Prostate gland (tissue), 2 donors: Measurements from ENCODE around the gene GRN. TPM values are rescaled to one million over a fixed set of nuclear protein-coding genes. Genes with fewer than 3 reads are reported as not detected.
"Not testable (repeated sequence)": the region's sequence is repeated elsewhere in the genome, so short reads cannot be mapped to it uniquely, and the experiment has no call there.

Experiments
- DNase-seq: peaks from one replicate; pipeline ENCODE4 v3.0.0-alpha.2; 2019; ENCODE audit warnings: low spot score
- H3K27ac ChIP-seq, 2 donors: fragments of 200-600 bp; sonication (generic); 2 replicates each; pipeline ENCODE4 v1.5.1; 2017 to 2019
- H3K27me3 ChIP-seq: fragments of 200-600 bp; sonication (generic); replicated peaks from 2 replicates; pipeline ENCODE4 v1.5.1; 2019; ENCODE audit not compliant: insufficient read depth
- H3K36me3 ChIP-seq, 2 donors: fragments of 200-600 bp; sonication (generic); 1 replicate in 1 of 2; 2 replicates in 1 of 2; pipeline versions ENCODE4 v1.5.1 to v1.8.1; 2017 to 2019
- H3K4me1 ChIP-seq: fragments of 200-600 bp; sonication (generic); replicated peaks from 2 replicates; pipeline ENCODE4 v1.5.1; 2019
- H3K4me3 ChIP-seq, 2 donors: fragments of 200-600 bp; sonication (generic); 2 replicates each; pipeline ENCODE4 v1.5.1; 2017 to 2019
- H3K9me3 ChIP-seq: fragments of 200-600 bp; sonication (generic); 2 replicates; pipeline ENCODE4 v1.5.1; 2017
- POLR2A ChIP-seq: fragments of 450-650 bp; IDR thresholded peaks from one replicate; pipeline ENCODE4 v1.6.1; 2016; ENCODE audit warnings: antibody characterized with exemption, mild to moderate bottlenecking
- POLR2AphosphoS5 ChIP-seq: sonication (generic); formaldehyde crosslinking; IDR thresholded peaks from one replicate; pipeline ENCODE4 v1.6.1; 2017; ENCODE audit warnings: antibody characterized with exemption
- WGBS: methylation state at CpG from one replicate; pipeline ENCODE4 v1.1.5; 2018; 5-methylcytosine and 5-hydroxymethylcytosine counted together
- intact Hi-C: fragments of 100-400 bp; cut with DNase I; formaldehyde crosslinking; loops from one replicate; pipeline ENCODE4 v1.14.2; 2022
- total RNA-seq, 2 donors: library from RNA; depleted of rRNA; stranded (reverse); fragments of >200 nt; gene quantifications; one replicate each; pipeline ENCODE4 v1.1.0, GENCODE V29; 2016
- TF ChIP-seq, protein P1 (sequence below), 4 experiments: fragments of 200-600 bp in 2 of 4; fragments of 450-650 bp in 2 of 4; sonication (generic) in 2 of 4; IDR thresholded peaks; 1 replicate in 3 of 4; 2 replicates in 1 of 4; pipeline ENCODE4 v1.5.1; 2016 to 2019; ENCODE audit warnings: antibody characterized with exemption in 4 of 4, mild to moderate bottlenecking in 2 of 4, moderate library complexity in 2 of 4

Gene GRN
- total RNA-seq, 2 donors from 2014 or later: 319 to 404 TPM

DNA sequence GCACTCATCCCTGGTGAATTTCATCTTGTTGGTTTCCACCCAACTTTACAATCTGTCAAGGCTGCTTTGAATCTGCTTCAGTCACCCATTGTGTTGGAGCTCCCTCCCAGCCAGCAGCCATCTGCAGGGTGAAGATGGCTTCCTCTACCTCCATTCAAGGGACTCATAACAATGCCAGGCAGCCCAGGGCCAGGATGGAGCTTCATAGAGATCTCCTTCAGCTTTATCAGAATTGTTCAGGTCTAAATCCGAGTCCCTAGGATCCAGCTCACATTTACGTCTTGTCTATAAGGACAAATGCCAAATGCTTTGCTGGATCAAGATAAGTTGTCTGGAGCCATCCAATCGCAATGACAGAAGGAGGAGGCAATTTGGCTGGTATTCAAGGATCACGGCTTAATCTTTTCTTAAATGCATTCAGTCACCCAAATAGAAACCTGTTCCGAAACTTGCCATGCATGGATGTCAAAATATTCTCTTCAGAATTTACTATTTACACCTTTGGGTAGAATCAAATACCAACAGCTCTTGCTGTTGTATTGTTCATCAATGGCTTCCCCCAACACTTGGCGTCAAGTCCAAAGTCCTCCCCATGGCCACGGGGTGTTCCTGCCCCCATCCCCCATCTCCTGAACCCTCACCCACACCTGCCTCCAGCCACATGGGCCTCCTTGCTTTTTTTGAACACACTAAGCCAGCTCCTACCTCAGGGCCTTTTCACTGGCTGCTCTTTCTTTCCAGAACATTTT, 22.3 kb downstream of the GRN start:
- TF ChIP-seq, protein P1, sequence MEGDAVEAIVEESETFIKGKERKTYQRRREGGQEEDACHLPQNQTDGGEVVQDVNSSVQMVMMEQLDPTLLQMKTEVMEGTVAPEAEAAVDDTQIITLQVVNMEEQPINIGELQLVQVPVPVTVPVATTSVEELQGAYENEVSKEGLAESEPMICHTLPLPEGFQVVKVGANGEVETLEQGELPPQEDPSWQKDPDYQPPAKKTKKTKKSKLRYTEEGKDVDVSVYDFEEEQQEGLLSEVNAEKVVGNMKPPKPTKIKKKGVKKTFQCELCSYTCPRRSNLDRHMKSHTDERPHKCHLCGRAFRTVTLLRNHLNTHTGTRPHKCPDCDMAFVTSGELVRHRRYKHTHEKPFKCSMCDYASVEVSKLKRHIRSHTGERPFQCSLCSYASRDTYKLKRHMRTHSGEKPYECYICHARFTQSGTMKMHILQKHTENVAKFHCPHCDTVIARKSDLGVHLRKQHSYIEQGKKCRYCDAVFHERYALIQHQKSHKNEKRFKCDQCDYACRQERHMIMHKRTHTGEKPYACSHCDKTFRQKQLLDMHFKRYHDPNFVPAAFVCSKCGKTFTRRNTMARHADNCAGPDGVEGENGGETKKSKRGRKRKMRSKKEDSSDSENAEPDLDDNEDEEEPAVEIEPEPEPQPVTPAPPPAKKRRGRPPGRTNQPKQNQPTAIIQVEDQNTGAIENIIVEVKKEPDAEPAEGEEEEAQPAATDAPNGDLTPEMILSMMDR (IDR thresholded peaks at IDR 0.05): no peak
- TF ChIP-seq POLR2AphosphoS5 (no peak), POLR2A (no peak)
- DNase-seq: no peak
- H3K4me1 ChIP-seq: no peaks in the 10 kb centered on the region
- no peaks in the 10 kb centered on the region for H3K9me3 ChIP-seq
- WGBS: 31% methylated on average over 7 of the region's 7 CpGs
- no peak overlapping the region for H3K27ac ChIP-seq
- no peak overlapping the region for H3K4me3 ChIP-seq
- intact Hi-C loops: no loop called here
- H3K36me3 ChIP-seq: no peaks in the 10 kb centered on the region
- no peaks in the 10 kb centered on the region for H3K27me3 ChIP-seq

DNA sequence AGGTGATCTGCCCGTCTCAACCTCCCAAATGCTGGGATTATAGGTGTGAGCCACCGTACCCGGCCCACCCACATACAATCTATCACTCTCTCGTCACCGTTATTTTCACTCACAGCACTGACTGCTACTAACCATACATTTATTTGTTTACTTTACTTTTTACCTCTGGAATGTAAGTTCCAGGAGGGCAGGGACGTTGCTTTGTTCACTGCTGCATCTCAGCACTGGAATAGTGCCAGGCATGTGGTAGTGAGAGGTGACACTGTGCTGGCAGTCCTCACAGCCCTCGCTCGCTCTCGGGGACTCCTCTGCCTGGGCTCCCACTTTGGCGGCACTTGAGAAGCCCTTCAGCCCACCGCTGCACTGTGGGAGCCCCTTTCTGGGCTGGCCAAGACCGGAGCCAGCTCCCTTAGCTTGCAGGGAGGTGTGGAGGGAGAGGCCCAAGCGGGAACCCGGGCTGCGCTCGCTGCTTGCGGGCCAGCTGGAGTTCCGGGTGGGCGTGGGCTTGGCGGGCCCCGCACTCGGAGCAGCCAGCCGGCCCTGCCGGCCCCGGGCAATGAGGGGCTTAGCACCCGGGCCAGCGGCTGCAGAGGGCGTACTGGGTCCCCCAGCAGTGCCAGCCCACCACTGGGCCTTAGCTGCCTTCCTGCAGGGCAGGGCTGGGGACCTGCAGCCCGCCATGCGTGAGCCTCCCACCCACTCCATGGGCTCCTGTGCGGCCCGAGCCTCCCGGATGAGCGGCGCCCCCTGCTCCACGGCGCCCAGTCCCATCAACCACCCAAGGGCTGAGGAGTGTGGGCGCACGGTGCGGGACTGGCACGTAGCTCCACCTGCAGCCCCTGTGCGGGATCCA, 23.5 kb downstream of the GRN start:
- H3K9me3 ChIP-seq, H3K36me3 ChIP-seq, H3K27ac ChIP-seq, H3K4me3 ChIP-seq, intact Hi-C loops, DNase-seq, H3K4me1 ChIP-seq, H3K27me3 ChIP-seq: not testable (repeated sequence)
- WGBS: 87% methylated on average over 29 of the region's 42 CpGs

DNA sequence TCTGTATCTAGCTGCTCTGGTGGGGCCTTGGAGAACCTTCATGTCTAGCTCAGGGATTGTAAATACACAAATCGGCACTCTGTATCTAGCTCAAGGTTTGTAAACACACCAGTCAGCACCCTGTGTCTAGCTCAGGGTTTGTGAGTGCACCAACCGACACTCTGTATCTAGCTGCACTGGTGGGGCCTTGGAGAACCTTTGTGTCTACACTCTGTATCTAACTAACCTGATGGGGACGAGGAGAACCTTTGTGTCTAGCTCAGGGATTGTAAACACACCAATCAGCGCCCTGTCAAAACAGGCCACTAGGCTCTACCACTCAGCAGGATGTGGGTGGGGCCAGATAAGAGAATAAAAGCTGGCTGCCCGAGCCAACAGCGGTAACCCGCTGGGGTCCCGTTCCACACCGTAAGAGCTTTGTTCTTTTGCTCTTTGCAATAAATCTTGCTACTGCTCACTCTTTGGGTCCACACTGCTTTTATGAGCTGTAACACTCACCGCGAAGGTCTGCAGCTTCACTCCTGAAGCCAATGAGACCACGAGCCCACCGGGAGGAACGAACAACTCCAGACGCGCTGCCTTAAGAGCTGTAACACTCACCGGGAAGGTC, 24.4 kb downstream of the GRN start:
- WGBS: 45% methylated on average over 17 of the region's 17 CpGs
- H3K4me1 ChIP-seq, intact Hi-C loops, H3K4me3 ChIP-seq, H3K9me3 ChIP-seq, H3K27ac ChIP-seq, DNase-seq, H3K36me3 ChIP-seq, H3K27me3 ChIP-seq: not testable (repeated sequence)

DNA sequence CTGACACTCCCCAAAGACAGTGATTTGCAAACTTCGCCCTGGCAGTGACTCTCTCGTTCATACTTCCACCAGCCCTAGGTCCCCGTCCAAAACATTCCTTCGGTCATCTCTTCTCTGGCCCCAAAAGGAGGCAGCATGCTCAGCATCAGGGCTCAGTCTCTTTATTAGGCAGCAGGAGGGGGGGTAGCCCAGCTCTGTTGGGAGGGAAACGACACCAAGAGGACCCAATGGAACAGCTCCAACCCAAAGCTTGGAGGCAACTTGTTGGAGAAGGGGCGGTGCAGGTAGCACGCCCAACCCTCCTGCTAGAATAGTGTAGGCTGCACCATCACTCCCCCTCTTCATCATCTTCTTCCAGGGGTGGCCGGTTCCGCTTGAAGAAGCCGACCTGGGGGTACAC, 26.9 kb downstream of the GRN start:
- Histone ChIP-seq H3K27ac (no peak overlapping the region), H3K27me3 (no peaks in the 10 kb centered on the region), H3K9me3 (no peaks in the 10 kb centered on the region), H3K4me1 (no peaks in the 10 kb centered on the region), H3K36me3 (no peaks in the 10 kb centered on the region), H3K4me3 (no peak overlapping the region)
- intact Hi-C loops: no loop called here
- 75% methylated on average over 10 of the region's 10 CpGs for WGBS
- DNase-seq: no peak
- TF ChIP-seq POLR2AphosphoS5 (no peak), POLR2A (no peak)
- TF ChIP-seq, protein P1 (IDR thresholded peaks at IDR 0.05): no peak

DNA sequence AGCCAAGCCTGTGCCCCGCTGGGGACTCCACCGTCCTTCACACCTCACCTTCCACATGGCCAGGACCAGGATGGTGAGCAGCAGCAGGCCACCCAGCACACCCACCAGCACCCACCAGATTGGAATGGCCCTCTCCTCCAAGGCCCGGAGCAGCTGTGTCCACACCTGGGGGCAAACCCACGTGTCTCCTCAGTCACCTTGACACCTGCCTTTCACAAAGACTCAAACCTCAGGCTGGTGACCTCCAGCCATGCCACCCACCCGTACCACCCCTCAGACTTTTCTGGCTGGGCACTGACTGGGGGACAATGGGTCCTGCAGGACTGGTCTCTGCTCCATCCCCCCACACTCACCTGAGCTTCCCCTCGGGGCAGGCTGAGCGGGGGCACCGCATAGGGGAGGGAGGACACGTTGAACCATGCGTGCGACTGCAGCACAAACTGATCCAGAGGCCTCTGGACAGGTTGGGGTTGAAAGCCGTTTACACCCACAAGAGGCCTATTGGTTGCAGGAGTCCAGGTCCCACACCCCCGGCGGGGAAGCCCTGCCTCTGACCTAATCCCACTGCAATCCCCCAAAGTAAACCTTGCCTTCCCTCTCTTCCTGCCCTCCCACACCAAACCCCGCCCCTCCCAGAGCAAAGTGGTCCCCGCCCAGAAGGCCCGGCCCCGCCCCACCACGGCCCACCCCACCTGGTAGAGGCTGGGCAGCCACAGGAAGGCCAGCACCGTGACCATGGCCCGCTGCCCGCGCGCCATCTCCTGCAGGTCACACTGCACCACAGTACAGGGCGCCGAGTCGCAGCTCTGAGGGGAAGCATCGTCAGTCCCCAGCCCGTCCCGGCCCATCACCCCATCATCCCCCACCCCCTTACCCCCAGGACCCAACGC, 29.4 kb downstream of the GRN start:
- TF ChIP-seq, protein P1 (IDR thresholded peaks at IDR 0.05): no peak
- TF ChIP-seq POLR2A (no peak), POLR2AphosphoS5 (no peak)
- intact Hi-C loops: no loop called here
- H3K36me3 ChIP-seq: no peaks in the 10 kb centered on the region
- no peak for DNase-seq
- WGBS: 41% methylated on average over 31 of the region's 31 CpGs
- no peaks in the 10 kb centered on the region for H3K27me3 ChIP-seq
- H3K4me3 ChIP-seq: no peak overlapping the region
- H3K9me3 ChIP-seq: no peaks in the 10 kb centered on the region
- H3K4me1 ChIP-seq: no peaks in the 10 kb centered on the region
- no peak overlapping the region for H3K27ac ChIP-seq
